RWPE1 (cell line): ENCODE results near the gene UVRAG.

Experiments
- CTCF ChIA-PET: fragments of 350-600 bp; sonication (Branson Sonifier 250); formaldehyde crosslinking; extraction: SDS; loops from one replicate; lab custom pipeline; 2021; lab: Yijun Ruan, JAX
- POLR2A ChIA-PET: fragments of 400-600 bp; formaldehyde crosslinking; extraction: SDS; loops from one replicate; lab custom pipeline; 2020; ENCODE audit warnings: antibody characterized with exemption; ENCODE audit not compliant: low non-redundant PET; lab: Yijun Ruan, JAX
- DNase-seq: peaks from one replicate; pipeline ENCODE4 v3.0.0; 2012; ENCODE audit warnings: low spot score
- H3K27ac ChIP-seq: fragments of 450-650 bp; 2 replicates; pipeline ENCODE4 v1.5.1; 2017
- CTCF ChIP-seq: fragments of 450-650 bp; conservative IDR thresholded peaks from 2 replicates; pipeline ENCODE4 v1.5.1; 2017; ENCODE audit warnings: low read depth, mild to moderate bottlenecking

The UVRAG gene

GRCh38 chr11:75800728-75801361 is 14.2 kb upstream of the UVRAG start:
- DNase-seq: no peak
- TF ChIP-seq CTCF: no peak
- CTCF ChIA-PET: interaction anchor here (1.2 kb wide), 1 partner anchor 66 kb away, joined by 3 read pairs; no protein-coding TSS in a partner anchor
- H3K27ac ChIP-seq: no peak overlapping the region
- POLR2A ChIA-PET: no interaction called here

- TF ChIP-seq CTCF: no peak
- CTCF ChIA-PET: interaction anchor here (0.5 to 1.2 kb wide), 2 partner anchors 66 to 95 kb away, joined by 3 to 4 read pairs; no protein-coding TSS in a partner anchor
- H3K27ac ChIP-seq: no peak overlapping the region
- DNase-seq: no peak
- POLR2A ChIA-PET: no interaction called here
These were observed 13.5 kb upstream of the UVRAG start for GRCh38 chr11:75801362-75802020.

GRCh38 chr11:75802021-75802912 is 12.7 kb upstream of the UVRAG start:
- ChIA-PET POLR2A (no interaction called here), CTCF (interaction anchor here (0.5 to 1.6 kb wide), 15 partner anchors 10 to 443 kb away, joined by 3 to 13 read pairs (median 4); no protein-coding TSS in a partner anchor)
- H3K27ac ChIP-seq: no peak overlapping the region
- DNase-seq: no peak
- no peak for TF ChIP-seq CTCF

GRCh38 chr11:75802913-75803820 is 11.8 kb upstream of the UVRAG start:
- TF ChIP-seq CTCF: peak; percentile 82
- ChIA-PET CTCF (interaction anchor here (0.5 to 1.6 kb wide), 20 partner anchors 9 to 445 kb away, joined by 3 to 13 read pairs (median 3); no protein-coding TSS in a partner anchor), POLR2A (no interaction called here)
- no peak overlapping the region for H3K27ac ChIP-seq
- peak; percentile 70 for DNase-seq

- TF ChIP-seq CTCF: no peak
- DNase-seq: no peak
- POLR2A ChIA-PET: no interaction called here
- no peak overlapping the region for H3K27ac ChIP-seq
- CTCF ChIA-PET: interaction anchor here (0.7 kb wide), 1 partner anchor 632 kb away, joined by 5 read pairs; no protein-coding TSS in a partner anchor
These were observed 5.9 kb upstream of the UVRAG start for GRCh38 chr11:75809111-75809510.
